ENCODE measurements around the gene MAST4.

DNA sequence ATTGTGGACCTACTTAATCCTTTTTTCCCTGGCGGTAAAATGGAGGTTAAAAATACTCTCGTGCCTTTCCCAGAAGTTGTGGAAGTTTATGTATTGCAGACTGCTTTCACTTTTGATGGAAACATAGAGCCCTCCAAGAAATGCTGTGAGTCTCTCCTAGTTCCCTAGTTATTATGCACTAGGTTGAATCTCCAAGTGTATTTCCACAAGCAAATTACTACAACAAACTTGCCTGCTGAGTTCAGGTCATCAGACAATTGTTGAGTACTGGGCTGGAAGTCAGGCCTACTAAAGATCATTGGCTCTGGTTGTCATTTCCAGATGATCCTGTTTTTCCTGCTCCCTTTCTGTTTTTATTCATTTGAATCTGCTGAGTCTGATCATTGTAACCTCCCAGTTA is 496.3 kb downstream of the MAST4 start:
- TF ChIP-seq, protein P1, sequence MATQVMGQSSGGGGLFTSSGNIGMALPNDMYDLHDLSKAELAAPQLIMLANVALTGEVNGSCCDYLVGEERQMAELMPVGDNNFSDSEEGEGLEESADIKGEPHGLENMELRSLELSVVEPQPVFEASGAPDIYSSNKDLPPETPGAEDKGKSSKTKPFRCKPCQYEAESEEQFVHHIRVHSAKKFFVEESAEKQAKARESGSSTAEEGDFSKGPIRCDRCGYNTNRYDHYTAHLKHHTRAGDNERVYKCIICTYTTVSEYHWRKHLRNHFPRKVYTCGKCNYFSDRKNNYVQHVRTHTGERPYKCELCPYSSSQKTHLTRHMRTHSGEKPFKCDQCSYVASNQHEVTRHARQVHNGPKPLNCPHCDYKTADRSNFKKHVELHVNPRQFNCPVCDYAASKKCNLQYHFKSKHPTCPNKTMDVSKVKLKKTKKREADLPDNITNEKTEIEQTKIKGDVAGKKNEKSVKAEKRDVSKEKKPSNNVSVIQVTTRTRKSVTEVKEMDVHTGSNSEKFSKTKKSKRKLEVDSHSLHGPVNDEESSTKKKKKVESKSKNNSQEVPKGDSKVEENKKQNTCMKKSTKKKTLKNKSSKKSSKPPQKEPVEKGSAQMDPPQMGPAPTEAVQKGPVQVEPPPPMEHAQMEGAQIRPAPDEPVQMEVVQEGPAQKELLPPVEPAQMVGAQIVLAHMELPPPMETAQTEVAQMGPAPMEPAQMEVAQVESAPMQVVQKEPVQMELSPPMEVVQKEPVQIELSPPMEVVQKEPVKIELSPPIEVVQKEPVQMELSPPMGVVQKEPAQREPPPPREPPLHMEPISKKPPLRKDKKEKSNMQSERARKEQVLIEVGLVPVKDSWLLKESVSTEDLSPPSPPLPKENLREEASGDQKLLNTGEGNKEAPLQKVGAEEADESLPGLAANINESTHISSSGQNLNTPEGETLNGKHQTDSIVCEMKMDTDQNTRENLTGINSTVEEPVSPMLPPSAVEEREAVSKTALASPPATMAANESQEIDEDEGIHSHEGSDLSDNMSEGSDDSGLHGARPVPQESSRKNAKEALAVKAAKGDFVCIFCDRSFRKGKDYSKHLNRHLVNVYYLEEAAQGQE (IDR thresholded peaks at IDR 0.05; ENCODE audit: insufficient replicate concordance, low read depth), result no peak
- no peak for TF ChIP-seq CTCF (IDR thresholded peaks at IDR 0.05; ENCODE audit: insufficient read depth, low read length)
